OCI-LY1 (cell line): Measurements from ENCODE around the gene ACADM.

Source experiments
- H2AFZ ChIP-seq: fragments of 200-600 bp; sonication (generic), shearing (Covaris generic); 2 replicates; pipeline ENCODE4 v1.6.0; 2014; ENCODE audit warnings: antibody characterized with exemption, mild to moderate bottlenecking, low read length
- H3F3A ChIP-seq: fragments of 200-600 bp; sonication (generic), shearing (Covaris generic); 2 replicates; pipeline ENCODE4 v1.6.0; 2014; ENCODE audit warnings: mild to moderate bottlenecking, antibody characterized with exemption, low read length, moderate library complexity; ENCODE audit not compliant: insufficient read depth
- H3K27ac ChIP-seq: fragments of 200-600 bp; sonication (generic); 2 replicates; pipeline ENCODE4 v1.5.1; 2014; ENCODE audit warnings: low read length, mixed run types, mild to moderate bottlenecking, low read depth; ENCODE audit not compliant: poor library complexity, severe bottlenecking
- H3K27me3 ChIP-seq: fragments of 200-600 bp; sonication (generic); 2 replicates; pipeline ENCODE4 v1.6.0; 2014; ENCODE audit warnings: antibody characterized with exemption, mild to moderate bottlenecking, low read length, moderate library complexity; ENCODE audit not compliant: insufficient read depth
- H3K36me3 ChIP-seq: fragments of 200-600 bp; sonication (generic); 2 replicates; pipeline ENCODE4 v1.6.1; 2014; ENCODE audit warnings: mild to moderate bottlenecking, antibody characterized with exemption, low read length, moderate library complexity, mixed read lengths; ENCODE audit not compliant: insufficient read depth
- H3K4me1 ChIP-seq: fragments of 200-600 bp; sonication (generic); 2 replicates; pipeline ENCODE4 v1.5.1; 2014; ENCODE audit warnings: mild to moderate bottlenecking, low read length, moderate library complexity; ENCODE audit not compliant: insufficient read depth, severe bottlenecking
- H3K4me2 ChIP-seq: fragments of 200-600 bp; sonication (generic), shearing (Covaris generic); 2 replicates; pipeline ENCODE4 v1.6.1; 2014; ENCODE audit warnings: low read length
- H3K4me3 ChIP-seq: fragments of 200-600 bp; sonication (generic); 2 replicates; pipeline ENCODE4 v1.5.1; 2014; ENCODE audit warnings: low read length, low read depth, mild to moderate bottlenecking, mixed read lengths; ENCODE audit not compliant: poor library complexity, severe bottlenecking
- H3K79me2 ChIP-seq: fragments of 200-600 bp; shearing (Covaris generic); 2 replicates; pipeline ENCODE4 v1.6.1; 2016; ENCODE audit warnings: mixed run types, low read length, mixed read lengths; ENCODE audit not compliant: insufficient read depth
- H3K9ac ChIP-seq: fragments of 200-600 bp; sonication (generic), shearing (Covaris generic); 2 replicates; pipeline ENCODE4 v1.6.1; 2014; ENCODE audit warnings: mild to moderate bottlenecking, low read length, mixed read lengths
- H3K9me2 ChIP-seq: fragments of 200-600 bp; sonication (generic), shearing (Covaris generic); 2 replicates; pipeline ENCODE4 v1.6.1; 2014; ENCODE audit warnings: low read depth, mild to moderate bottlenecking, low read length, mixed read lengths
- H3K9me3 ChIP-seq: fragments of 200-600 bp; shearing (Covaris generic); 2 replicates; pipeline ENCODE4 v1.6.1; 2014; ENCODE audit warnings: low read length, mixed read lengths
- H4K20me1 ChIP-seq: fragments of 200-600 bp; sonication (generic), shearing (Covaris generic); 2 replicates; pipeline ENCODE4 v1.6.0; 2016; ENCODE audit warnings: mild to moderate bottlenecking, low read length; ENCODE audit not compliant: insufficient read depth
- EZH2 ChIP-seq: fragments of 200-600 bp; sonication (generic), shearing (Covaris generic); IDR thresholded peaks from 2 replicates; pipeline ENCODE4 v1.8.0; 2017; ENCODE audit warnings: borderline replicate concordance, mixed run types, mild to moderate bottlenecking, antibody characterized with exemption, low read length, moderate library complexity, mixed read lengths
- TF ChIP-seq, protein P1 (sequence below): fragments of 200-600 bp; sonication (generic), shearing (Covaris generic); IDR thresholded peaks from 2 replicates; pipeline ENCODE4 v1.5.1; 2017; ENCODE audit warnings: mild to moderate bottlenecking, antibody characterized with exemption, low read length, moderate library complexity, mixed read lengths

ACADM gene

DNA sequence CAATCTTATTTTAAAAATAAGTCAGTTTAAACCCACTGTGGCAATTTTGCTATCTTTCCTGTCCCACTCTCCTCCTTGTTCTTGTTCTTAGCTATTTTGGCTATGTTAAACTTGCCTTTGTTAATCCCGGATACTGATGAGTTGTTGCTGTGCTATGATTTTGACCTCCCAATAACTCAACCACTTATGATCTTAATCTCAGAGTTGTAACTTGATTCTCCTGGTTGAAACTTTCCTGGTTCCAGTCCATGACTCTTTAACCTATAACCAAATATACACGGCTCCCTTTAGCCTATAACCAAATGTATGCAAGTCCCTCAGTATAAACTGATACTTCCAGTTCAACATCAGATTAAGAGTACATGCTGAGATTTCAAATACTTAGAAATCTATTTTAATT lies 15.6 kb upstream of the ACADM start:
- no peak overlapping the region for H3K4me2 ChIP-seq

DNA sequence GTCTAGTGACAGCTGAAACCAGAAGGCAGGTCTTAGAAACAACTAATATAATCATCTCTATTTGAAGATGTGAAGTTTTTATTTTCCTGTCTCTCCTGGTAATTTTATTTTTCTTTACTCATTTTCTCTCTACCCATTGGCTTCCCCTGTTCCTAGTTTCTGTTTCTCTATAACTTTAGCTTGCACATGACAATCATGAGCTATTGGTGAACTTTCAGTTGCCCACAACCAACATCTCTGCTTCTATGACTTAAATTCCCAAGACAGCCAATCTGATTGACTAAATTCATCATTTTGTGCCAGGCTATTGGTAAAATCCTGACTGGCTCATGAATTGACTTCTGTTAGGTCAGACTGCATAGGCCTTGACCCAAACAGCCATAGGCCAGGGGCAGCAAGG lies 13.7 kb upstream of the ACADM start:
- no peaks in the 10 kb centered on the region for H3F3A ChIP-seq
- H3K79me2 ChIP-seq: no peaks in the 10 kb centered on the region
- H3K27me3 ChIP-seq: no peaks in the 10 kb centered on the region
- no peak overlapping the region for H3K4me3 ChIP-seq
- no peaks in the 10 kb centered on the region for H3K9me2 ChIP-seq
- no peaks in the 10 kb centered on the region for H3K4me1 ChIP-seq
- H4K20me1 ChIP-seq: no peaks in the 10 kb centered on the region
- no peak overlapping the region for H3K4me2 ChIP-seq
- no peak overlapping the region for H3K27ac ChIP-seq
- TF ChIP-seq EZH2: no peak
- TF ChIP-seq, protein P1, sequence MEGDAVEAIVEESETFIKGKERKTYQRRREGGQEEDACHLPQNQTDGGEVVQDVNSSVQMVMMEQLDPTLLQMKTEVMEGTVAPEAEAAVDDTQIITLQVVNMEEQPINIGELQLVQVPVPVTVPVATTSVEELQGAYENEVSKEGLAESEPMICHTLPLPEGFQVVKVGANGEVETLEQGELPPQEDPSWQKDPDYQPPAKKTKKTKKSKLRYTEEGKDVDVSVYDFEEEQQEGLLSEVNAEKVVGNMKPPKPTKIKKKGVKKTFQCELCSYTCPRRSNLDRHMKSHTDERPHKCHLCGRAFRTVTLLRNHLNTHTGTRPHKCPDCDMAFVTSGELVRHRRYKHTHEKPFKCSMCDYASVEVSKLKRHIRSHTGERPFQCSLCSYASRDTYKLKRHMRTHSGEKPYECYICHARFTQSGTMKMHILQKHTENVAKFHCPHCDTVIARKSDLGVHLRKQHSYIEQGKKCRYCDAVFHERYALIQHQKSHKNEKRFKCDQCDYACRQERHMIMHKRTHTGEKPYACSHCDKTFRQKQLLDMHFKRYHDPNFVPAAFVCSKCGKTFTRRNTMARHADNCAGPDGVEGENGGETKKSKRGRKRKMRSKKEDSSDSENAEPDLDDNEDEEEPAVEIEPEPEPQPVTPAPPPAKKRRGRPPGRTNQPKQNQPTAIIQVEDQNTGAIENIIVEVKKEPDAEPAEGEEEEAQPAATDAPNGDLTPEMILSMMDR: no peak
- H2AFZ ChIP-seq: no peak overlapping the region
- H3K9ac ChIP-seq: no peak overlapping the region
- H3K9me3 ChIP-seq: no peaks in the 10 kb centered on the region
- H3K36me3 ChIP-seq: no peaks in the 10 kb centered on the region

More for the DNA sequence above, 15.6 kb upstream of the ACADM start:
- Histone ChIP-seq H3K4me1 (no peaks in the 10 kb centered on the region), H3K9me3 (no peaks in the 10 kb centered on the region), H3K27me3 (no peaks in the 10 kb centered on the region), H2AFZ (no peak overlapping the region), H3K79me2 (no peaks in the 10 kb centered on the region), H3K9me2 (no peaks in the 10 kb centered on the region), H3K36me3 (no peaks in the 10 kb centered on the region), H3K27ac (no peak overlapping the region), H3K9ac (no peak overlapping the region), H4K20me1 (no peaks in the 10 kb centered on the region), H3F3A (0 out of 2 replicates have a peak, but pooled peaks cover 3% of the 10 kb centered on the region), H3K4me3 (no peak overlapping the region)
- TF ChIP-seq, protein P1: no peak
- no peak for TF ChIP-seq EZH2

DNA sequence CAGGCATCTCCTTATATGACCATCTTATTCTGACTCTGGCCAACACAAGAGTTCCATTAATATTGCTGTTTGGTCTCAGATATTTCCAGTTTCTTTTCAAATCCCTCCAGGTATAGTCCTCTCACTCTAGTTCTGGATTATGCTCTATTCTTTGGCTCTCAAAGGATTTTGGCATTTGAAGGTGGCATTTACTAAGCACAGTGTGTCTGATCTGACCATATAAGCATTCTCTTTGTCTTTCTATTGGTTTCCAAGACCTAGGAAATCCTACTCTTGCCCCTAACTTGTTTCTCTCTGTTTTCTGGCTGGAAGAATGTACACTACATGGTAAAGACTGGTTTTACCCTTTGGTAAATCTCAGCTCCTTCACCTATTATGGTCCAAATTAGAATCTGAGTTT lies 12.7 kb upstream of the ACADM start:
- Histone ChIP-seq H3K9me3 (no peaks in the 10 kb centered on the region), H3K9me2 (no peaks in the 10 kb centered on the region), H3K4me1 (no peaks in the 10 kb centered on the region), H3K27me3 (no peaks in the 10 kb centered on the region), H3F3A (no peaks in the 10 kb centered on the region), H4K20me1 (no peaks in the 10 kb centered on the region), H2AFZ (no peak overlapping the region), H3K36me3 (no peaks in the 10 kb centered on the region), H3K4me2 (no peak overlapping the region), H3K79me2 (no peaks in the 10 kb centered on the region), H3K9ac (no peak overlapping the region), H3K4me3 (no peak overlapping the region), H3K27ac (no peak overlapping the region)
- no peak for TF ChIP-seq EZH2
- TF ChIP-seq, protein P1: no peak
